HG02588 (cell line): ENCODE measurements around the gene PTPN3.
A peak's percentile ranks its signal among the peaks of the same experiment; 100 is the strongest.

Experiments used
- ATAC-seq: cut with Tn5 transposase; IDR thresholded peaks from one replicate; pipeline ENCODE4 v1.9.1; 2021; ENCODE audit warnings: mild to moderate bottlenecking, moderate library complexity; ENCODE audit not compliant: unreplicated experiment

Gene PTPN3

GRCh38 chr9:109478051-109478563 lies 20.0 kb downstream of the PTPN3 start:
- ATAC-seq, result no peak

GRCh38 chr9:109477258-109478050 lies 20.7 kb downstream of the PTPN3 start:
- ATAC-seq, result peak; percentile 83

- no peak for ATAC-seq
Observed at GRCh38 chr9:109476642-109477257, 21.4 kb downstream of the PTPN3 start.

- ATAC-seq, result no peak
Observed at GRCh38 chr9:109475526-109475925, 22.6 kb downstream of the PTPN3 start.

- no peak for ATAC-seq
Observed at GRCh38 chr9:109474944-109475343, 23.2 kb downstream of the PTPN3 start.

- ATAC-seq, result no peak
Observed at GRCh38 chr9:109474170-109474569, 23.9 kb downstream of the PTPN3 start.

- ATAC-seq, result no peak
Observed at GRCh38 chr9:109473329-109473728, 24.8 kb downstream of the PTPN3 start.

- no peak for ATAC-seq
Observed at GRCh38 chr9:109471475-109472393, 26.4 kb downstream of the PTPN3 start.

- peak; percentile 84 for ATAC-seq
Observed at GRCh38 chr9:109469646-109470358, 28.3 kb downstream of the PTPN3 start.

GRCh38 chr9:109468927-109469326 lies 29.2 kb downstream of the PTPN3 start:
- no peak for ATAC-seq

- no peak for ATAC-seq
Observed at GRCh38 chr9:109467936-109468335, 30.2 kb downstream of the PTPN3 start.

- no peak for ATAC-seq
Observed at GRCh38 chr9:109466623-109467590, 31.2 kb downstream of the PTPN3 start.

GRCh38 chr9:109463924-109464625 lies 34.0 kb downstream of the PTPN3 start:
- peak; percentile 60 for ATAC-seq

- no peak for ATAC-seq
Observed at GRCh38 chr9:109460576-109460975, 37.5 kb downstream of the PTPN3 start.

- no peak for ATAC-seq
Observed at GRCh38 chr9:109459423-109459822, 38.7 kb downstream of the PTPN3 start.

- ATAC-seq, result no peak
Observed at GRCh38 chr9:109458453-109459211, 39.5 kb downstream of the PTPN3 start.

GRCh38 chr9:109456811-109457210 lies 41.3 kb downstream of the PTPN3 start:
- no peak for ATAC-seq

GRCh38 chr9:109455861-109456260 lies 42.2 kb downstream of the PTPN3 start:
- no peak for ATAC-seq
